ENCODE results near the gene DPYD. TPM values are rescaled to one million over a fixed set of nuclear protein-coding genes. Genes with fewer than 3 reads are reported as not detected.
A peak's percentile ranks its signal among the peaks of the same experiment; 100 is the strongest.

Gene DPYD
- total RNA-seq, 2 donors from 2014 or later, result 4.9 to 11.7 TPM

- no peaks in the 10 kb centered on the region for H3K27me3 ChIP-seq
- no peak for DNase-seq
- H3K4me3 ChIP-seq, result no peak overlapping the region
- H3K4me1 ChIP-seq, result no peaks in the 10 kb centered on the region
- intact Hi-C loops (cut with DNase I), result no loop called here
- H3K27ac ChIP-seq, result no peak overlapping the region
- TF ChIP-seq CTCF (IDR thresholded peaks at IDR 0.05), result no peak
- no peaks in the 10 kb centered on the region for H3K36me3 ChIP-seq
- no peak overlapping the region for H3K9ac ChIP-seq (ENCODE audit: low read depth in 2 of 2, low read length in 2 of 2)
- no peaks in the 10 kb centered on the region for H3K9me3 ChIP-seq
Measured at GRCh38 chr1:97824200-97824599, 96.6 kb downstream of the DPYD start.

GRCh38 chr1:97820470-97821188 is 100.2 kb downstream of the DPYD start:
- TF ChIP-seq CTCF (IDR thresholded peaks at IDR 0.05), result peak; percentile 46
- H3K36me3 ChIP-seq, result no peaks in the 10 kb centered on the region
- no peaks in the 10 kb centered on the region for H3K4me1 ChIP-seq
- no peaks in the 10 kb centered on the region for H3K9me3 ChIP-seq
- no peak overlapping the region for H3K4me3 ChIP-seq
- no peaks in the 10 kb centered on the region for H3K27me3 ChIP-seq
- no peak overlapping the region for H3K27ac ChIP-seq
- DNase-seq, result no peak
- intact Hi-C loops (cut with DNase I), result no loop called here
- H3K9ac ChIP-seq (ENCODE audit: low read depth in 2 of 2, low read length in 2 of 2), result no peak overlapping the region

- Histone ChIP-seq H3K4me1 (no peaks in the 10 kb centered on the region), H3K36me3 (no peaks in the 10 kb centered on the region), H3K27ac (no peak overlapping the region), H3K9me3 (no peaks in the 10 kb centered on the region), H3K27me3 (no peaks in the 10 kb centered on the region), H3K9ac (ENCODE audit: low read depth in 2 of 2, low read length in 2 of 2) (no peak overlapping the region), H3K4me3 (no peak overlapping the region)
- DNase-seq, result no peak
- intact Hi-C loops (cut with DNase I), result no loop called here
- no peak for TF ChIP-seq CTCF (IDR thresholded peaks at IDR 0.05)
Measured at GRCh38 chr1:97816927-97817326, 103.9 kb downstream of the DPYD start.

GRCh38 chr1:97814804-97815203 is 106.0 kb downstream of the DPYD start:
- intact Hi-C loops (cut with DNase I), result no loop called here
- H3K27ac ChIP-seq, result no peak overlapping the region
- no peak for TF ChIP-seq CTCF (IDR thresholded peaks at IDR 0.05)
- no peak overlapping the region for H3K9ac ChIP-seq (ENCODE audit: low read depth in 2 of 2, low read length in 2 of 2)
- H3K4me1 ChIP-seq, result no peaks in the 10 kb centered on the region
- no peaks in the 10 kb centered on the region for H3K9me3 ChIP-seq
- no peak overlapping the region for H3K4me3 ChIP-seq
- no peak for DNase-seq
- H3K36me3 ChIP-seq, result no peaks in the 10 kb centered on the region
- H3K27me3 ChIP-seq, result no peaks in the 10 kb centered on the region

- no peak overlapping the region for H3K27ac ChIP-seq
- no peaks in the 10 kb centered on the region for H3K36me3 ChIP-seq
- intact Hi-C loops (cut with DNase I), result no loop called here
- no peak for DNase-seq
- no peaks in the 10 kb centered on the region for H3K4me1 ChIP-seq
- no peaks in the 10 kb centered on the region for H3K27me3 ChIP-seq
- no peak overlapping the region for H3K4me3 ChIP-seq
- no peaks in the 10 kb centered on the region for H3K9me3 ChIP-seq
- no peak for TF ChIP-seq CTCF (IDR thresholded peaks at IDR 0.05)
- H3K9ac ChIP-seq (ENCODE audit: low read depth in 2 of 2, low read length in 2 of 2), result no peak overlapping the region
Measured at GRCh38 chr1:97814121-97814520, 106.7 kb downstream of the DPYD start.

All from colonic mucosa (tissue), 4 donors.